ENCODE results near the gene DUOX1. TPM values are rescaled to one million over a fixed set of nuclear protein-coding genes. Genes with fewer than 3 reads are reported as not detected.

The DUOX1 gene
- total and polyA plus RNA-seq, 9 of the 15 experiments (the other 6 are each of a cell fraction or from before 2014, with no cell fraction given), result 0.01 to 0.22 (median 0.01) TPM; not detected in 6

- 0 out of 4 replicates have a peak, but pooled peaks of 1 of the 2 experiments have one; percentile 33 for TF ChIP-seq ZMIZ1 (IDR thresholded peaks at IDR 0.05; ENCODE audit: low read depth in 2 of 2, low read length in 2 of 2)
- TF ChIP-seq ZNF395 (CRISPR knock-in tag; IDR thresholded peaks at IDR 0.05), result 0 out of 2 replicates have a peak, but pooled peaks have one; percentile 27
- TF ChIP-seq ZNF449 (CRISPR knock-in tag; IDR thresholded peaks at IDR 0.05), result no peak
- TF ChIP-seq SOX6 (IDR thresholded peaks at IDR 0.05), result 0 out of 2 replicates have a peak, but pooled peaks have one; percentile 13
- TF ChIP-seq ATF7 (IDR thresholded peaks at IDR 0.05), result 0 out of 2 replicates have a peak, but pooled peaks have one; percentile 17
- TF ChIP-seq JUND (IDR thresholded peaks at IDR 0.05; ENCODE audit: borderline replicate concordance, low read depth, low read length), result peak; percentile 12; the same call in 1 of the 2 replicates
- TF ChIP-seq JUND (tag; IDR thresholded peaks at IDR 0.05; ENCODE audit: borderline replicate concordance, low read depth, low read length), result no peak
- no peak for TF ChIP-seq CBX8 (IDR thresholded peaks at IDR 0.05; ENCODE audit: borderline replicate concordance, extremely low read depth, low read depth, low read length, poor library complexity, severe bottlenecking)
- TF ChIP-seq SP2 (IDR thresholded peaks at IDR 0.05; ENCODE audit: extremely low read depth, low read depth, low read length, poor library complexity, severe bottlenecking), result no peak
- no peak for TF ChIP-seq MAZ (CRISPR knock-in tag; conservative IDR thresholded peaks at IDR 0.05 in 1 of 2, IDR thresholded peaks at IDR 0.05 in 1 of 2)
- TF ChIP-seq CXXC5 (CRISPR knock-in tag; IDR thresholded peaks at IDR 0.05), result no peak
- TF ChIP-seq NR2C1 (IDR thresholded peaks at IDR 0.05), result no peak
- TF ChIP-seq NR2C1 (tag; IDR thresholded peaks at IDR 0.05), result no peak; the same call in 1 of the 2 replicates
- no peak for TF ChIP-seq ZNF583 (CRISPR knock-in tag; IDR thresholded peaks at IDR 0.05)
- peak; percentile 50 for TF ChIP-seq NEUROD1 (IDR thresholded peaks at IDR 0.05; ENCODE audit: borderline replicate concordance, low read depth, low read length, partially characterized antibody)
- no peak for TF ChIP-seq E2F6 (IDR thresholded peaks at IDR 0.05; ENCODE audit: borderline replicate concordance in 1 of 2, extremely low read depth in 1 of 2, insufficient read depth in 1 of 2, insufficient read length in 1 of 2, low read depth in 1 of 2, low read length in 1 of 2, poor library complexity in 1 of 2, severe bottlenecking in 1 of 2)
- TF ChIP-seq SMARCE1 (IDR thresholded peaks at IDR 0.05), result peak; percentile 65; the same call in 1 of the 2 replicates
- no peak for TF ChIP-seq RB1 (IDR thresholded peaks at IDR 0.05; ENCODE audit: low read depth)
Measured at GRCh38 chr15:45168751-45169551, 39.2 kb downstream of the DUOX1 start (continued).
